DMS53 treated with DMSO at 0.1 percent for 48 hours (cell line): ENCODE results near the gene CCL5.

Experiments used
- DNase-seq: peaks from one replicate; lab custom pipeline; 2025; ENCODE audit not compliant: unreplicated experiment; lab: John Stamatoyannopoulos, UW

CCL5 gene

GRCh38 chr17:35879773-35880654 is at the start of gene CCL5:
CCL5 (minus strand) TSS chr17:35880360.
- no peak for DNase-seq

GRCh38 chr17:35927714-35928113 is 47.6 kb upstream of the CCL5 start:
- no peak for DNase-seq

GRCh38 chr17:35923609-35924114 is 43.5 kb upstream of the CCL5 start:
- DNase-seq = no peak

GRCh38 chr17:35920229-35920628 is 40.1 kb upstream of the CCL5 start:
- DNase-seq = no peak

GRCh38 chr17:35918665-35919064 is 38.5 kb upstream of the CCL5 start:
- DNase-seq = no peak

- no peak for DNase-seq
Observed at GRCh38 chr17:35917519-35918213, 37.5 kb upstream of the CCL5 start.

- no peak for DNase-seq
Observed at GRCh38 chr17:35915153-35915964, 35.2 kb upstream of the CCL5 start.

- DNase-seq = no peak
Observed at GRCh38 chr17:35914354-35914753, 34.2 kb upstream of the CCL5 start.

- DNase-seq = no peak
Observed at GRCh38 chr17:35913609-35914008, 33.4 kb upstream of the CCL5 start.

- DNase-seq = no peak
Observed at GRCh38 chr17:35912942-35913341, 32.8 kb upstream of the CCL5 start.

GRCh38 chr17:35912339-35912912 is 32.3 kb upstream of the CCL5 start:
- no peak for DNase-seq

GRCh38 chr17:35909408-35909807 is 29.2 kb upstream of the CCL5 start:
- DNase-seq = no peak

GRCh38 chr17:35907691-35908090 is 27.5 kb upstream of the CCL5 start:
- no peak for DNase-seq

GRCh38 chr17:35906926-35907637 is 26.9 kb upstream of the CCL5 start:
- DNase-seq = no peak

- no peak for DNase-seq
Observed at GRCh38 chr17:35906191-35906925, 26.2 kb upstream of the CCL5 start.

GRCh38 chr17:35903451-35903850 is 23.3 kb upstream of the CCL5 start:
- DNase-seq = no peak

- DNase-seq = no peak
Observed at GRCh38 chr17:35901631-35902175, 21.5 kb upstream of the CCL5 start.

GRCh38 chr17:35900708-35901480 is 20.7 kb upstream of the CCL5 start:
- no peak for DNase-seq

- no peak for DNase-seq
Observed at GRCh38 chr17:35900280-35900679, 20.1 kb upstream of the CCL5 start.
